Muscle of leg (tissue), 11 donors: ENCODE measurements around the gene PITPNC1. TPM values are rescaled to one million over a fixed set of nuclear protein-coding genes. Genes with fewer than 3 reads are reported as not detected.
"Not testable (repeated sequence)": the region's sequence is repeated elsewhere in the genome, so short reads cannot be mapped to it uniquely, and the experiment has no call there.

Experiments used
- DNase-seq: peaks from one replicate; pipeline ENCODE4 v3.0.0; 2013
- H3K27ac ChIP-seq: one replicate; pipeline ENCODE4 v1.5.1; 2013; ENCODE audit warnings: mild to moderate bottlenecking, low read length, control low read depth
- H3K27me3 ChIP-seq: one replicate; pipeline ENCODE4 v1.6.1; 2013; ENCODE audit warnings: low read length; ENCODE audit not compliant: control insufficient read depth, insufficient read depth
- H3K36me3 ChIP-seq: one replicate; pipeline ENCODE4 v1.6.1; 2013; ENCODE audit warnings: low read length; ENCODE audit not compliant: control insufficient read depth, insufficient read depth
- H3K4me1 ChIP-seq: one replicate; pipeline ENCODE4 v1.6.1; 2013; ENCODE audit warnings: low read length; ENCODE audit not compliant: control insufficient read depth, insufficient read depth
- H3K4me3 ChIP-seq: one replicate; pipeline ENCODE4 v1.5.1; 2013; ENCODE audit warnings: low read length, control low read depth
- H3K9me3 ChIP-seq: replicated peaks from 2 replicates; pipeline ENCODE4 v1.6.1; 2013; ENCODE audit warnings: low read depth, low read length; ENCODE audit not compliant: control insufficient read depth
- WGBS: methylation state at CpG from one replicate; pipeline ENCODE4 v1.1.5; 2013; ENCODE audit warnings: missing lambda C conversion rate; ENCODE audit not compliant: insufficient coverage; 5-methylcytosine and 5-hydroxymethylcytosine counted together
- polyA plus RNA-seq, 8 donors: library from polyadenylated mRNA; unstranded; fragments of 120-200 nt; gene quantifications; one replicate each; pipeline versions ENCODE4 v1.2.1 to v1.2.3, GENCODE V29; 2013; ENCODE audit warnings: inconsistent platforms in 1 of 8, low replicate concordance in 1 of 8; ENCODE audit not compliant: insufficient read length in 8 of 8, insufficient read depth in 1 of 8
- total RNA-seq: library from RNA; stranded (reverse); fragments of 120-200 nt; gene quantifications from one replicate; pipeline ENCODE4 v1.2.4, GENCODE V29; 2013

Gene PITPNC1
- total and polyA plus RNA-seq, 9 donors = 8.6 to 11.9 (median 10.0) TPM

DNA sequence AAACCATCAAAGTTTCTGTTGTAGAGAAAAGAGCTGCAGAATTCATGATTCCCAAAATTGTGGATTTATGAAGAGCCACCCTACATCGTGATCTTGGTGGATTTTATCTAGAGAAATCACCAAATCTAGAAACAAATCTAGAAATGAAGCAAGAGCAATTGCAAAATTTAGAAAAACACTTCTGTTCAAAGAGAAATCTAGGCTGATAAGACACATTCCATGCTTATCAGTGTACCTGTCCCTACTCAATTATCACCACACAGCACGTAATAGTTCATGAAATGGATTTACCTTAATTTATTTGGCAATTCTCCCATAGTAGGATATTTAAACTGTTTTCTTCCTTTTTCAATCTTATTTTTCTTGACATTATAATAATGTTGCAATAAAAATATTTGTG lies 246.7 kb downstream of the PITPNC1 start:
- no CpG with 5 or more reads among the region's 2 CpGs for WGBS
- H3K27ac ChIP-seq = no peak overlapping the region
- no peak for DNase-seq
- no peaks in the 10 kb centered on the region for H3K27me3 ChIP-seq
- H3K36me3 ChIP-seq = no peaks in the 10 kb centered on the region
- H3K9me3 ChIP-seq = peaks cover 4% of the 10 kb centered on the region
- H3K4me3 ChIP-seq = no peak overlapping the region
- H3K4me1 ChIP-seq = no peaks in the 10 kb centered on the region

- H3K27me3 ChIP-seq = no peaks in the 10 kb centered on the region
- no peak overlapping the region for H3K4me3 ChIP-seq
- H3K4me1 ChIP-seq = peaks cover 2% of the 10 kb centered on the region
- no peaks in the 10 kb centered on the region for H3K36me3 ChIP-seq
- DNase-seq = no peak
- 66% methylated on average over 3 of the region's 11 CpGs for WGBS
- peaks cover 4% of the 10 kb centered on the region for H3K9me3 ChIP-seq
- H3K27ac ChIP-seq = no peak overlapping the region
These were observed 248.0 kb downstream of the PITPNC1 start for GRCh38 chr17:67624886-67625656.

- no peak overlapping the region for H3K27ac ChIP-seq
- peaks cover 2% of the 10 kb centered on the region for H3K4me1 ChIP-seq
- H3K27me3 ChIP-seq = no peaks in the 10 kb centered on the region
- H3K36me3 ChIP-seq = no peaks in the 10 kb centered on the region
- WGBS = no CpG with 5 or more reads among the region's 4 CpGs
- H3K9me3 ChIP-seq = peaks cover 4% of the 10 kb centered on the region
- no peak overlapping the region for H3K4me3 ChIP-seq
- no peak for DNase-seq
These were observed 248.9 kb downstream of the PITPNC1 start for GRCh38 chr17:67625971-67626370.

DNA sequence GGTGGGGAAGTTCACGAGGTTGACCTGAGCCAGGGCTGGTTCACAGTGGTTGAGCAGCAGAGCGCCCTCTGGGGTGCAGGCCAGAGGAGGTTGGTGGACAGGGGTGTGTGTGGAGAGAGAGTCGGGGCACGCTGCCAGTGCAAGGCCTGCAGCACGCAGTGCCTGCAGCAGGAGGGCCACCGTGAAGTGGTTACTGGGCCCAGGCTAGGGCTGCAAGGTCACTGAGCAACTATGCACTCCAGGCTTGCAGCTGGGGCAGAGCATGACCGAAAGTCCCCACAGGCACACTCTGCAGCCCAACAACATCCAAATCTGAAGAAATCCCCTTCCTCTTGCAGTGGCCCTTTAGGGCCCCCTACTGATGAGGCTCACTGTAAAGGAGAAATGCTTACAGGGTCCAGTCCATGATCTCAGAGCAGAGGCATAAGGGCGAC lies 251.5 kb downstream of the PITPNC1 start:
- Histone ChIP-seq H3K27ac (no peak overlapping the region), H3K36me3 (no peaks in the 10 kb centered on the region), H3K27me3 (no peaks in the 10 kb centered on the region), H3K4me3 (no peak overlapping the region), H3K9me3 (peaks cover 4% of the 10 kb centered on the region), H3K4me1 (peaks cover 9% of the 10 kb centered on the region)
- WGBS = 64% methylated on average over 3 of the region's 8 CpGs
- DNase-seq = peak; percentile 26

- H3K27ac ChIP-seq = no peak overlapping the region
These were observed 252.9 kb downstream of the PITPNC1 start for GRCh38 chr17:67629971-67630320.

DNA sequence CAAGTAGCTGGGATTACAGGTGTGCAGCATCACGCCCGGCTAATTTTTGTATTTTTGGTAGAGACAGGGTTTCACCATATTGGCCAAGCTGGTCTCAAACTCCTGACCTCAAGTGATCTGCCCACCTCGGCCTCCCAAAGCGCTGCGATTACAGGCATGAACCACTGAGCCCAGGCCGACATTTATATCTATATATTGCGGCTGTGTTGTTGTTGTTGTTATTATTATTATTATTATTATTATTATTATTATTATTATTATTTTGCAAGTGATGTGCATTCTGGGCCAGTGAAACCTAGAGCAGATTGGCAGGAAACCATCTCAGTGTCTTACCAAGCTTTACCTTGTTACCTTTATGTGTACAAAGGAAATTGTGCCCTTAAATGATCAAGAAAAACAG lies 253.8 kb downstream of the PITPNC1 start:
- not testable (repeated sequence) for DNase-seq
- WGBS = 100% methylated on average over 1 of the region's 7 CpGs

More at GRCh38 chr17:67629971-67630320, 252.9 kb downstream of the PITPNC1 start:
- Histone ChIP-seq H3K36me3 (no peaks in the 10 kb centered on the region), H3K4me1 (peaks cover 15% of the 10 kb centered on the region), H3K4me3 (no peak overlapping the region), H3K9me3 (peaks cover 4% of the 10 kb centered on the region), H3K27me3 (no peaks in the 10 kb centered on the region)
- no CpG with 5 or more reads among the region's 4 CpGs for WGBS
- peak; percentile 55 for DNase-seq

DNA sequence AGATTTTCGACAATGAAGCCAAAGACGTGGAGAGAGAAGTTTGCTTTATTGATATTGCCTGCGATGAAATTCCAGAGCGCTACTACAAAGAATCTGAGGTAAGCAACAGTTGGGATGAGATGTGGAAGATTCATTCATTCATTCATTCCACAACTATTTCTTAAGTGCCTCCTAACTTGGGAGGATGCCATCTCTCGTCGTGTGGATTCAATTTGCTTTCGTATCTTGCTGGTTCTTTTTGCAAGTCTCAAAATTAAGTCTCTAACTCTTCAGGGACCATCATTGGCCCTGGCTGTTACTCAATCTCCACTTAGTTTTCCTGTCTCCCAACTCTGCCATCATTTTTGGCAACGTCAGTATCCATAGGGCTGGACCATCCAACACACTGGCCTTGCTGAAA lies 255.1 kb downstream of the PITPNC1 start:
- Histone ChIP-seq H3K27ac (no peak overlapping the region), H3K27me3 (no peaks in the 10 kb centered on the region), H3K4me3 (no peak overlapping the region), H3K36me3 (no peaks in the 10 kb centered on the region), H3K9me3 (peaks cover 4% of the 10 kb centered on the region), H3K4me1 (peaks cover 17% of the 10 kb centered on the region)
- WGBS = 54% methylated on average over 4 of the region's 8 CpGs
- no peak for DNase-seq

More for the DNA sequence above, 253.8 kb downstream of the PITPNC1 start:
- not testable (repeated sequence) for H3K36me3 ChIP-seq, H3K27me3 ChIP-seq, H3K27ac ChIP-seq, H3K4me3 ChIP-seq, H3K9me3 ChIP-seq
- H3K4me1 ChIP-seq = peaks cover 17% of the 10 kb centered on the region

DNA sequence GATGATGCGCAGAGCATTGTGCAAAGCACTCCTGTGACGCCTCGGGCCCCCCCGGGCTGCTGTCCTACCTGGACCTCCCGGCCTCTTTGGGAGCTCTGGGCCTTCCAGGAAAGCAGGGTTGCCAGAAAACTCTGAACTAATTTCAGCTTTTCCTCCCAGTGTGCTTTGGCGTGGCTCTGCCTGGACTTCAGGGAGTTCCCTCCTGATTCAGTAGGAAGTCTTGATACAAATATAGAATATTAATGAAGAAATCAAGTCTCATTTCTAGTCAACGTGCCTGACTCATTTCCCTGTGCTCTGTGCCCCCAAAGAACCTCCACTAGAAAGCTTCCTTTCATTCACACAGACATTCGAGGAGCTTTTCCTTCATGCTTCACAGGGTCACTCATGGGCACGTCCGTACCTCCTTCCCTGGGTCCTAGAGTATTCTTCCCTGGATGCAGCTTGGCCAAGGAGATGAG lies 256.7 kb downstream of the PITPNC1 start:
- Histone ChIP-seq H3K4me3 (no peak overlapping the region), H3K27me3 (no peaks in the 10 kb centered on the region), H3K36me3 (peaks cover 2% of the 10 kb centered on the region), H3K9me3 (no peaks in the 10 kb centered on the region), H3K27ac (peak overlapping the region; percentile 47), H3K4me1 (peaks cover 17% of the 10 kb centered on the region)
- WGBS = 55% methylated on average over 6 of the region's 10 CpGs
- DNase-seq = peak; percentile 53

- Histone ChIP-seq H3K27ac (no peak overlapping the region), H3K27me3 (no peaks in the 10 kb centered on the region), H3K36me3 (peaks cover 2% of the 10 kb centered on the region), H3K4me3 (no peak overlapping the region), H3K4me1 (peaks cover 21% of the 10 kb centered on the region), H3K9me3 (no peaks in the 10 kb centered on the region)
- 66% methylated on average over 6 of the region's 7 CpGs for WGBS
- DNase-seq = peak; percentile 35
These were observed 258.6 kb downstream of the PITPNC1 start for GRCh38 chr17:67635681-67636080.

DNA sequence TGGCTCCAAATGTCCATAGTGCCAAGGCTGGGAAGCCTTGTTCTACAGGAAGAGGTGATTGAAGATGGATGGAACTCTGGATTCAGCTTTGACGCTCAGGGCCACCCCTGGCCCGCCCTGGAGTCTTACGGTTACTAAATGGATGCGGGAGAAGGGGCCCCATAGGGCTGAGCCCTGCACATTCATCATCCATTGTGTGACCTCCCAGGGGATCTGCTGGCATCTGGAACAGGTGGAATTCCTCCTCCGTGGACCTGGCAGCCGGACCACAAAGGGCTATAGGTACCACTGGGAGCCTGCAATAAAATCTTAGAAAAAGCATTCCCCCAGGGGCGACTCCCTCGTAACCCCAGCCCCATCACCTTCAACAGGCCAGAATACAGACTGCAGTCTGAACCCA lies 259.2 kb downstream of the PITPNC1 start:
- Histone ChIP-seq H3K9me3 (no peaks in the 10 kb centered on the region), H3K36me3 (peaks cover 2% of the 10 kb centered on the region), H3K27ac (no peak overlapping the region), H3K4me1 (peaks cover 21% of the 10 kb centered on the region), H3K4me3 (no peak overlapping the region), H3K27me3 (no peaks in the 10 kb centered on the region)
- no peak for DNase-seq
- WGBS = 76% methylated on average over 4 of the region's 8 CpGs
